ENCODE measurements around the gene FANCL. TPM values are rescaled to one million over a fixed set of nuclear protein-coding genes. Genes with fewer than 3 reads are reported as not detected.
"Not testable (repeated sequence)": the region's sequence is repeated elsewhere in the genome, so short reads cannot be mapped to it uniquely, and the experiment has no call there.

The FANCL gene
- polyA plus RNA-seq, 2 donors = 9.4 to 22.0 TPM

DNA sequence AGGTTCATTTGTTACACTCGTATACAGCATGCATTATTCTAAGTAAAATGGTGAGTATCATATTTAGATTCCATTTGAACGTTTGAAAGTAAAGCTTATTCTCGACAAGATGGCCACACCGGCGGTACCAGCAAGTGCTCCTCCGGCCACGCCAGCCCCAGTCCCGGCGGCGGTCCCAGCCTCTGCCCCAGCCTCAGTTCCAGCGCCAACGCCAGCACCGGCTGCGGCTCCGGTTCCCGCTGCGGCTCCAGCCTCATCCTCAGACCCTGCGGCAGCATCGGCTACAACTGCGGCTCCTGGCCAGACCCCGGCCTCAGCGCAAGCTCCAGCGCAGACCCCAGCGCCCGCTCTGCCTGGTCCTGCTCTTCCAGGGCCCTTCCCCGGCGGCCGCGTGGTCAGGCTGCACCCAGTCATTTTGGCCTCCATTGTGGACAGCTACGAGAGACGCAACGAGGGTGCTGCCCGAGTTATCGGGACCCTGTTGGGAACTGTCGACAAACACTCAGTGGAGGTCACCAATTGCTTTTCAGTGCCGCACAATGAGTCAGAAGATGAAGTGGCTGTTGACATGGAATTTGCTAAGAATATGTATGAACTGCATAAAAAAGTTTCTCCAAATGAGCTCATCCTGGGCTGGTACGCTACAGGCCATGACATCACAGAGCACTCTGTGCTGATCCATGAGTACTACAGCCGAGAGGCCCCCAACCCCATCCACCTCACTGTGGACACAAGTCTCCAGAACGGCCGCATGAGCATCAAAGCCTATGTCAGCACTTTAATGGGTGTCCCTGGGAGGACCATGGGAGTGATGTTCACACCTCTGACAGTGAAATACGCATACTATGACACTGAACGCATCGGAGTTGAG lies 10.4 kb upstream of the FANCL start:
- H3K27ac ChIP-seq (ENCODE audit: low read depth in 2 of 2, low read length in 1 of 2); H3K27me3 ChIP-seq (ENCODE audit: control insufficient read depth in 1 of 2, insufficient read depth in 2 of 2, low read length in 2 of 2); H3K4me3 ChIP-seq (ENCODE audit: low read depth in 1 of 2, low read length in 2 of 2); H3K36me3 ChIP-seq (ENCODE audit: control insufficient read depth in 2 of 2, insufficient read depth in 2 of 2, low read length in 1 of 2); H3K4me1 ChIP-seq (ENCODE audit: control insufficient read depth in 2 of 2, insufficient read depth in 2 of 2, low read length in 1 of 2); H3K9me3 ChIP-seq (ENCODE audit: control insufficient read depth in 2 of 2, insufficient read depth in 1 of 2, low read depth in 1 of 2, low read length in 1 of 2): not testable (repeated sequence)
- 96% methylated on average over 37 to 39 of the region's 43 CpGs for WGBS, 2 donors

DNA sequence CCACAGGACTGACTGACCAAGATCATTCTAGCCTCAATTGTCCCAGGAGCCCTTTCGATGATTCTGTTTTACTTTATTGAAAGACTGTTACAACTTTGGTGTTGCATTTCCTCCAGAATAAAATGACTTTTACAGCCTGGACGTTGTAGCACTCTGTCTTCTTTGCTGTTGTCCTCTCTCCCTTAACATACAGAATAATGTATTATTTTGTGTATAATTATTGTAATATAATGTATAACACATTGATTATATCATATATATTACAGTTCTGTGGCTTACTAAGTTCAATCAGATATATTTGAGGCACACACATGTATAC lies 380 bp upstream of the FANCL start:
- H3K27ac ChIP-seq (ENCODE audit: low read depth in 2 of 2, low read length in 1 of 2) = peak overlapping the region; percentile 88 to 91
- H3K27me3 ChIP-seq (ENCODE audit: control insufficient read depth in 1 of 2, insufficient read depth in 2 of 2, low read length in 2 of 2) = no peaks in the 10 kb centered on the region
- H3K4me1 ChIP-seq (ENCODE audit: control insufficient read depth in 2 of 2, insufficient read depth in 2 of 2, low read length in 1 of 2) = no peaks in the 10 kb centered on the region
- H3K9me3 ChIP-seq (ENCODE audit: control insufficient read depth in 2 of 2, insufficient read depth in 1 of 2, low read depth in 1 of 2, low read length in 1 of 2) = no peaks in the 10 kb centered on the region
- 22 to 24% methylated on average over 2 of the region's 2 CpGs for WGBS, 2 donors
- peak overlapping the region; percentile 98 for H3K4me3 ChIP-seq (ENCODE audit: low read depth in 1 of 2, low read length in 2 of 2)
- H3K36me3 ChIP-seq (ENCODE audit: control insufficient read depth in 2 of 2, insufficient read depth in 2 of 2, low read length in 1 of 2) = no peaks in the 10 kb centered on the region

DNA sequence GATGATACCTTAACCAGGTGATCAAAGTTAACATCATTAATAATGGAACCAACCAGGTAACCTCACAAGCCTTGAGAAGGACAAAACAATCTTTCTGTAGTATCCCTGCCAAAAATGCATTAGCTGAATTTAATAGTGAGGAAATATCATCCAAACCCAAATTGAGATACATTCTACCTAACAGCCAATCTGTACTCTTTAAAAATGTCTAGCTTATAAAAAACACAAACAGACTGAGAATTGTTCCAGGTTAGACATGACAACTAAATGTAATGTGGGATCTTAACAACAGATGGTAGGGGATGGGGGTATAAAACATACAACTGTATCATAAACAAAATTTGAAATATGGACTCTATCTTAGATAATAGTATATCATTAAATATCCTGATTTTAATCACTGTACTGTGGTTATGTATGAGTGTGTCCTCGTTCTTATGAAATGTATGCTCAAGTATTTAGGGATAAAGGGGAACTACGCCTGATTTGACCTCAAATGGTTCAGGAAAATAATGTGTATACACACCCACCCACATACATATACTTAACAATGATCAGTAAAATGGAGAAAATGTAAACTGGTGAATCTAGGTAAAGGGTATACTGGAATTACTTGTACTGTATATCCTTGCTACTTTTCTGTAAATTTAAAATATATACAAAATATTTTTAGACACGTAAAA lies 1.7 kb downstream of the FANCL start:
- H3K36me3 ChIP-seq (ENCODE audit: control insufficient read depth in 2 of 2, insufficient read depth in 2 of 2, low read length in 1 of 2) = no peaks in the 10 kb centered on the region
- no peak overlapping the region for H3K27ac ChIP-seq (ENCODE audit: low read depth in 2 of 2, low read length in 1 of 2)
- H3K4me3 ChIP-seq (ENCODE audit: low read depth in 1 of 2, low read length in 2 of 2) = no peak overlapping the region
- H3K9me3 ChIP-seq (ENCODE audit: control insufficient read depth in 2 of 2, insufficient read depth in 1 of 2, low read depth in 1 of 2, low read length in 1 of 2) = no peaks in the 10 kb centered on the region
- 60 to 69% methylated on average over 3 of the region's 3 CpGs for WGBS, 2 donors
- H3K27me3 ChIP-seq (ENCODE audit: control insufficient read depth in 1 of 2, insufficient read depth in 2 of 2, low read length in 2 of 2) = no peaks in the 10 kb centered on the region
- no peaks in the 10 kb centered on the region for H3K4me1 ChIP-seq (ENCODE audit: control insufficient read depth in 2 of 2, insufficient read depth in 2 of 2, low read length in 1 of 2)

DNA sequence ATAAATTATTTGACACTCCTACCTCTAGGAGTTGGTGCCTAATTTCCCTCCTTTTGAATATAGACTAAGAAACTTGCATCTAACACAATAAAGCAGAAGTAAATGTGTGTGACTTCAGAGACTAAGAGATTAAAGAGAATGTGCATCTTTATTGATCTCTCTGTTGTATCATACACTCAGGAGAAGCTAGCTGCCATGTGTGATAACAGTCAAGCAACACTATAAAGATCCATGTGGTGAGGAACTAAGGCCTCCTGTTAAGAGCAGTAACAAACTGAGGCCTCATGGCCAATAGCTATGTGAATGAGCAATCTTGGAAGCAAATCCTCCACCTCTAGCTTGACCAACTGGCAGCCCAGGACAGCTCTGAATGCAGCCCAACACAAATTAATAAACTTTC lies 3.4 kb downstream of the FANCL start:
- Histone ChIP-seq H3K36me3 (ENCODE audit: control insufficient read depth in 2 of 2, insufficient read depth in 2 of 2, low read length in 1 of 2) (no peaks in the 10 kb centered on the region), H3K27me3 (ENCODE audit: control insufficient read depth in 1 of 2, insufficient read depth in 2 of 2, low read length in 2 of 2) (no peaks in the 10 kb centered on the region), H3K4me1 (ENCODE audit: control insufficient read depth in 2 of 2, insufficient read depth in 2 of 2, low read length in 1 of 2) (no peaks in the 10 kb centered on the region), H3K4me3 (ENCODE audit: low read depth in 1 of 2, low read length in 2 of 2) (no peak overlapping the region), H3K9me3 (ENCODE audit: control insufficient read depth in 2 of 2, insufficient read depth in 1 of 2, low read depth in 1 of 2, low read length in 1 of 2) (no peaks in the 10 kb centered on the region), H3K27ac (ENCODE audit: low read depth in 2 of 2, low read length in 1 of 2) (no peak overlapping the region)

DNA sequence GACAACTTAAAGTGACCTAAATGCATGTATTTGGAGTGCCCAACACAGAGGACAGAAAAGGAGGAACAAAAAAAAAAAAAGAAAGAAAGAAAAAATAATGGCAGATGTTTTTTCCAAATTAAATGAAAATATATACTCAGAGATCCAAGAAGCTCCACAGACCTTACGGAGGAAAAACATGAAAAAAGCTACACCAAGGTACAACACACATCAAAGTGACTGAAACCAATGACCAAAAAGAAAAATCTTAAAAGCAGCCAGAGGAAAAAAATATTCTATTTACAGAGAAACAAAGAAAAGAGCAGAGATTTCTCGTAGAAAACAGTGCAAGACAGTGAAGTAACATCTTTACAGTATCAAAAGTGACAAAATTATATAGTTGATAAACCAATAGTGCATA lies 5.1 kb downstream of the FANCL start:
- H3K9me3 ChIP-seq (ENCODE audit: control insufficient read depth in 2 of 2, insufficient read depth in 1 of 2, low read depth in 1 of 2, low read length in 1 of 2) = no peaks in the 10 kb centered on the region
- no peak overlapping the region for H3K27ac ChIP-seq (ENCODE audit: low read depth in 2 of 2, low read length in 1 of 2)
- H3K4me3 ChIP-seq (ENCODE audit: low read depth in 1 of 2, low read length in 2 of 2) = no peak overlapping the region
- H3K4me1 ChIP-seq (ENCODE audit: control insufficient read depth in 2 of 2, insufficient read depth in 2 of 2, low read length in 1 of 2) = no peaks in the 10 kb centered on the region
- no peaks in the 10 kb centered on the region for H3K36me3 ChIP-seq (ENCODE audit: control insufficient read depth in 2 of 2, insufficient read depth in 2 of 2, low read length in 1 of 2)
- WGBS, 2 donors = 95 to 97% methylated on average over 2 of the region's 2 CpGs
- H3K27me3 ChIP-seq (ENCODE audit: control insufficient read depth in 1 of 2, insufficient read depth in 2 of 2, low read length in 2 of 2) = no peaks in the 10 kb centered on the region

DNA sequence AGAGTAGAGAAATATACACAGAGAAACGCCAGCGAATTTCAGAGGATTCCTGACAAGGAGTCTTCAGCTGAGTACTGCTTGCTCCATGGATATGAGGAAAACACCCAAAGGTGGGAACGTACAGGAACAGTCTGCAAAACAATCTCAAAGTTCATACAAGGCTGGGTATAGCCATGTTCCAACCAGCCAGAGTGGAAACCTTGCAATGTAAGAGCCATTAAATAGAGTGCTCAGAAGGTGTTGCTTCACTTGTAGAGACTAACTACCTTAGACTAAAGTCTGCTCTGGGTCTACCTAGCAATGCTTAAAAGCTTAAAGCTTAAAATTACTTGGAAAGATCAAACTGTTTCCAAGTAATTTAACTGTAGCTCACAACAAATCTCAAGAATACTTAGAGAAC lies 6.0 kb downstream of the FANCL start:
- H3K27me3 ChIP-seq (ENCODE audit: control insufficient read depth in 1 of 2, insufficient read depth in 2 of 2, low read length in 2 of 2) = no peaks in the 10 kb centered on the region
- no peaks in the 10 kb centered on the region for H3K36me3 ChIP-seq (ENCODE audit: control insufficient read depth in 2 of 2, insufficient read depth in 2 of 2, low read length in 1 of 2)
- no peaks in the 10 kb centered on the region for H3K4me1 ChIP-seq (ENCODE audit: control insufficient read depth in 2 of 2, insufficient read depth in 2 of 2, low read length in 1 of 2)
- no peak overlapping the region for H3K27ac ChIP-seq (ENCODE audit: low read depth in 2 of 2, low read length in 1 of 2)
- WGBS, 2 donors = 94% methylated on average over 3 of the region's 3 CpGs
- no peaks in the 10 kb centered on the region for H3K9me3 ChIP-seq (ENCODE audit: control insufficient read depth in 2 of 2, insufficient read depth in 1 of 2, low read depth in 1 of 2, low read length in 1 of 2)
- H3K4me3 ChIP-seq (ENCODE audit: low read depth in 1 of 2, low read length in 2 of 2) = no peak overlapping the region

DNA sequence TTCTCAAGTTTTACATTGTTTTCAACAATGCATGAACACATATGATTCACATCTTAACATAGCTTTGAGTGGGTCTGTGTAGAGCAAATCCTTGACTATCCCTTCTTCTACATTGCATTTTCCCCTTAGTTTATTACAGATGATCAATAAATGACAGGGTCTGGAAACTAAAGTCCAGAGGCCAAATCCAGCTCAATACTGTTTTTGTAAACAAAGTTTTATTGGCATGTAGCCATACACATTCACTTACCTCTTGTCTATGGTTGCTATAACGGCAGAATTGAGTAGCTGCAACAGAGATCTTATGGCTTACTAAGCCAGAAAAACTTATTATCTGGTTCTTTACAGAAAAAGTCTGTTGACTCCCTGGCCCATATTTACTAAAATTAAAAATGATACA lies 12.8 kb downstream of the FANCL start:
- H3K27ac ChIP-seq (ENCODE audit: low read depth in 2 of 2, low read length in 1 of 2) = no peak overlapping the region

DNA sequence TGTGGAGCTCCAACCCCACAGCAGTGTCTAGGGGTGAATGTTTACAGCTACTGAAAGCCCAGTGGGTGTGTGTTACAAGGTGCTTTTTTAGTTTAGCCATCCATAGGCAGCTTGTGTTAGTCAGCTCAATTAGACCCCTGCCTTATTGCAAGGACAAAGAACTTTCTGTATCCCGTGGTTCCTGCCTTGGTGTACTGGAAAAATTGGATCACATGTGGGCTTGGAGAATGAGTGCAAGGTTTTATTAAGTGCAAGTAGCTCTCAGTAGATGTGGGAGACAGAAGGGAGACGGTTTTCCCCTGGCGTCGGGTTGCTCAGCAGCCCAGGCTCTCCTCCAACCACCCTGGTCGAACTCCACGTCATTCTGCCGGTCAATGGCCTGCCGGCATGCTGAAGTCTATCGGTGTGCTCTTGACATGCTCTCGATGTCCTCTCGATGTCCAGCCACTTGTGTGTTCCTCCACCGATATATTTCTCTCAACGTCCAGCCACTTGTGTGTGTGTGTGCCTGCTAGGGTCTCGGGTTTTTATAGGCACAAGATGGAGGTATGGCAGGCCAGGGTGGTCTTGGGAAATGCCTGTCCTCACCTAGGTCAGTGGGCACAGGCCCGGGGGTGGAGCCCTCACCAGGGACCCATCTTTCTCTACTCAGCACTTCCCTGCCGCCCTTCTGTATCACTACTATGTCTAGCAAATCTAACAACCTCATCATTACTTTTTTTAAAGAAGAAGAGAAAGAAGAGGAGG lies 13.8 kb downstream of the FANCL start:
- Histone ChIP-seq H3K27me3 (ENCODE audit: control insufficient read depth in 1 of 2, insufficient read depth in 2 of 2, low read length in 2 of 2) (no peaks in the 10 kb centered on the region), H3K27ac (ENCODE audit: low read depth in 2 of 2, low read length in 1 of 2) (no peak overlapping the region), H3K4me3 (ENCODE audit: low read depth in 1 of 2, low read length in 2 of 2) (no peak overlapping the region), H3K9me3 (ENCODE audit: control insufficient read depth in 2 of 2, insufficient read depth in 1 of 2, low read depth in 1 of 2, low read length in 1 of 2) (no peaks in the 10 kb centered on the region), H3K4me1 (ENCODE audit: control insufficient read depth in 2 of 2, insufficient read depth in 2 of 2, low read length in 1 of 2) (no peaks in the 10 kb centered on the region), H3K36me3 (ENCODE audit: control insufficient read depth in 2 of 2, insufficient read depth in 2 of 2, low read length in 1 of 2) (peaks cover 0 to 6% of the 10 kb centered on the region in 2 donors)
- 98% methylated on average over 16 of the region's 16 CpGs for WGBS, 2 donors

More for the DNA sequence above, 12.8 kb downstream of the FANCL start:
- H3K27me3 ChIP-seq (ENCODE audit: control insufficient read depth in 1 of 2, insufficient read depth in 2 of 2, low read length in 2 of 2) = no peaks in the 10 kb centered on the region
- WGBS, 2 donors = 86 to 91% methylated on average over 1 of the region's 1 CpG
- no peaks in the 10 kb centered on the region for H3K9me3 ChIP-seq (ENCODE audit: control insufficient read depth in 2 of 2, insufficient read depth in 1 of 2, low read depth in 1 of 2, low read length in 1 of 2)
- peaks cover 0 to 6% of the 10 kb centered on the region in 2 donors for H3K36me3 ChIP-seq (ENCODE audit: control insufficient read depth in 2 of 2, insufficient read depth in 2 of 2, low read length in 1 of 2)
- no peaks in the 10 kb centered on the region for H3K4me1 ChIP-seq (ENCODE audit: control insufficient read depth in 2 of 2, insufficient read depth in 2 of 2, low read length in 1 of 2)
- H3K4me3 ChIP-seq (ENCODE audit: low read depth in 1 of 2, low read length in 2 of 2) = no peak overlapping the region

DNA sequence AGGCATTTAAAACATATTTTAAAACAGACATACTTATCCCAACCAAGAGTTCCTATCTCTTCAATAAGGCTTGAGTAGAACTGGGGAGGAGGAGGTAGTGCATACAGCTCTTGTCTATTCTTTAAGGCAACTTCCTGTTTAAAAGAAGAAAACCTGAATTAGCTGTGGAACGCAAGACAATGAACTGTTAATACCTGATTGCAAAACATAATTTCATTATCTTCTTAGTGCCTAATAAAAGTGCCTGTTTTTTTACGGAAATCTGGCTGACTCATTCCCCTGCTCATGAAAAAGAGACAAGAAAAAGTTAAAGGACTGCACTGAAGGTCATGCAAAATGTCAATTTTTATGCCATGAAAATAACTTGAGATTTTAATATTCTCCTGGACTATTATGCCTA lies 19.2 kb downstream of the FANCL start:
- Histone ChIP-seq H3K4me1 (ENCODE audit: control insufficient read depth in 2 of 2, insufficient read depth in 2 of 2, low read length in 1 of 2) (no peaks in the 10 kb centered on the region), H3K27ac (ENCODE audit: low read depth in 2 of 2, low read length in 1 of 2) (no peak overlapping the region), H3K4me3 (ENCODE audit: low read depth in 1 of 2, low read length in 2 of 2) (no peak overlapping the region), H3K36me3 (ENCODE audit: control insufficient read depth in 2 of 2, insufficient read depth in 2 of 2, low read length in 1 of 2) (no peaks in the 10 kb centered on the region), H3K9me3 (ENCODE audit: control insufficient read depth in 2 of 2, insufficient read depth in 1 of 2, low read depth in 1 of 2, low read length in 1 of 2) (no peaks in the 10 kb centered on the region), H3K27me3 (ENCODE audit: control insufficient read depth in 1 of 2, insufficient read depth in 2 of 2, low read length in 2 of 2) (no peaks in the 10 kb centered on the region)
- WGBS, 2 donors = 58 to 60% methylated on average over 2 of the region's 2 CpGs
